ENCODE measurements around the gene ADAM11.

ADAM11 gene

DNA sequence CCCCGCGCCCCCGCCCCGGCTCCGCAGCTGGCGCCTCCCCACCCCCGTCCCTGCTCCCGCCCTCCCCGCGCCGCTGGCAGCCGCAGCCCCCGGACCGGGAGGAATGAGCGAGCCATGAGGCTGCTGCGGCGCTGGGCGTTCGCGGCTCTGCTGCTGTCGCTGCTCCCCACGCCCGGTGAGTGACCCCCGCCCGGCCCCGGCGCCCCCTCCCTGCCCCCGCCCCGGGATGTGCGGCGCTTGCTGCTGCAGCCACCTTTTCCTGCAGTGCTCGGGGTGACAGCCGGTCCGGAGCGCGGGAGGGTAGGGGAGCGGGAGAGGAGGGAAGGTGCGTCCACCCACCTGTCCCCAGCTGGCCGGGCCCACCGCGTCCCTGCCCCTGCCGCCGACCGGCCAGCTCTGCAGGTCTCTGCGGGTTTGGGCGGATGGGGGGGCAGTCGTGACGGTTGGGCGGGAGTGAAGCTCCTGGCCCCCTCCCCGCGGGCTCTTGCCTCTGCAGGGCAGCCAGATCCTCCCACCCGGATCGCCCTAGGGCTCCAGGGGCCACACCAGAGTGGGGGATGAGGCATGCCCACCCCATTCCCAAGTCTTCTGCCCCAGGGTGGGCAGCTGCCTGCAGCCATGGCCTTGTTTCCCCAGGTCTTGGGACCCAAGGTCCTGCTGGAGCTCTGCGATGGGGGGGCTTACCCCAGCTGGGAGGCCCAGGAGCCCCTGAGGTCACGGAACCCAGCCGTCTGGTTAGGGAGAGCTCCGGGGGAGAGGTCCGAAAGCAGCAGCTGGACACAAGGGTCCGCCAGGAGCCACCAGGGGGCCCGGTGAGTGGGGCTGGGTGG, 513 bp downstream of the ADAM11 start:
- no peak for DNase-seq

DNA sequence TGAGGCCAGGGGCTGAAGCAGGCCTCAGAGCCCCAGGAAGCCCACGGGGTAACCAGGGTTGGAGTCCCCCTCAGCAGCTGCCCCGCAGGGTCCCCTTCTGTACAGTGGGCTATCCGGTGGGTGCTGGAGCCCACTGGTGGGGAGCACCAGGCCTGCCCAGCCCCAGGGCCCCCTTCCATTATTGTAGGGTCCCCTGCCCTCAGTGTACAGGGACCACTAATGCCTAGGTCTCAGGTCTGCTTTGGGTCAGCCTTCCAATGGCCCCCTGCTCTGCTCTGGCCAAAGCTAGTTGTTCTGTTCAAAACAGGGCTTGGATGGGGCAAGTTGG, 1.1 kb downstream of the ADAM11 start:
- no peak for DNase-seq

DNA sequence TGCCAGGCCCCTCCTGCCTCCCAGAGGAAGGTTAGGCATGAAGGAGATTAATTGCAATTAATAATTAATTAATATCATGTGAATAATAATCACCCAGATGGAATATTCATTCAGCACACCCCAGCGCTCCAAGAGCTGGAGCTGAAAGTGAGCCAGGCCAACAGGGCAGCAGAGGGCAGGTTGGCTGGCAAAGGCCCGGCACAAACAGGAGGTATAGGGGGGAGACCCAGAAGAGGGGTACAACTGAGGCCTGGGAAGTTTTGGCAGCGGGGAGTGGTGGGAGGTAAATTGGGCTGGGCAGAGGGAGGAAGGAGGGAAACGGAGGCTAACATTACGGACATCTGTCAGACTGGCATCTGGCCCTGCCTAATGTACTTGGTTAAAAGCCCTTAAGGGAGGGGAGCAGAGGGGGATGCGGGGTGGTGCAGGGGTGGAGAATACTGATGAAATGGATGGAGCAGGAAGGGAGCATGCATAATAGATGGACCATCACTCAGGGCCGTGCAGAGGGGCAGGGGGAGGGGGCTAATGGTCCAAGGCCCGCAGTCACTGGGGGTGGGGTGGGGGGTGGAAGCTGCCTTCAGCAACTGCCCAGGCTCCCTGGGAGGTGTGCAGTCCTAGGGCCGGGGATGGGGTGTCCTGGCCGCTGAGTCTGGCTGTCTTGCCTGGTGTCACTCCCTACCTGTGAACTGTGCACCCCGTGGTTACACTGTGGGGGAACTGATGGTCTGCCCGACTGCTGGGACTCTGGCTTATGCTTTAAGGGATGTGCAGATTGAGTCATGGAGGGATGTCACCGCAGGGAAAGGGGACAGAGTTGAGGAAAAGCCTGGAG, 1.9 kb downstream of the ADAM11 start:
- no peak for DNase-seq

DNA sequence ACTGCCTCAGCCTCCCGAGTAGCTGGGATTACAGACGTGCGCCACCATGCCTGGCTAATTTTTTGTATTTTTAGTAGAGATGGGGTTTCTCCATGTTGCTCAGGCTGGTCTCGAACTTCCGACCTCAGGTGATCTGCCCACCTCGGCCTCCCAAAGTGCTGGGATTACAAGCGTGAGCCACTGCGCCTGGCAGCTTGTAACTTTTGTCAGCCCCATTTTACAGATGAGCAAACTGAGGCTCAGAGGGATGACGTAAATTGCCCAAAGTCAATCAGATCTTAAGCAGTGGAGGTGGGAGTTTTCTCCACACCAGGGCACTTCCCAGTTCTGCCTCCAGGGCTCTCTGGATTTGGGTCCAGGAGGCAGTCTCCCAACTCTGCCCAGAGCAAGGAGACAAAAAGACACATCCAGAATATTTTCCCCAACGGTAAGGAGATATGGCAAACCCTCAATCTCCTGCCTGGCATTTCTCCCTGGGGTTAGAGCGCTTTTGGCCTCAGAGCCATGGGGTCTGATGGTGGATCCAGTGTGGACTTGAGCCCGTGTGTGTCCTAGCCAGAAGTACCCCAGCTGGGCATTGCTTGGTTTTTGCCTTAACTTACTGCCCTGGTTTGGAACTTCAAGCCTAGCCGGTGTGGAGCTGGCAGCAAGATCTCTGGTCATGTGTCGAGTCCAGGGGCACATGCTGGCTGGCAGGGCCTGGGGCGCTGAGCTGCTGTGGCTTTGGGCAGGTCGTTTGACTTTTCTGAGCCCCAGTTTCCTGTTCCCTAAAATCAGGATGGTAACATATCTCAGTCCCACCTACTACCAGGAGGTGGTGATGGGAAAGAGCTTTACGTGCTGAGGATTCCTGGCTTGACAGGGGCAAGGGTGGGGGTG, 3.4 kb downstream of the ADAM11 start:
- DNase-seq, result no peak

DNA sequence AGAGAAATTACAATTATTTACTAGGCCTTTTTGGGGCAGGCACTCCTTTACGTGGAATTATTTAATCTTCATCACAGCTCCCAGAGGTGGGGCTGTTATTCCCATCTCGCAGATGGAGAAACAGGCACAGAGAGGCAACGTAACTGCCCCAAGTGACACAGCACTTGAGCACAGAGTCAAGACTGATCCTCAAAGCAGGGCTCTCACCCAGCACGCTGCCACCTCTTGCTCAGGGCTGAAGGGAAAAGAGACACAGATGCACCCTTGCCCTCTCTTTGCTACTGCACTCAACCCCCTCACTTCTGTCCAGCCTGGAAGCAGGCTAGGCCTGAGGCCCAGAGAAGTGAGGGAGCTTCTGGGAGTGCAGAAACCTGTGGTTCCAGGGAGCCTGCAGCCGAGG, 4.4 kb downstream of the ADAM11 start:
- no peak for DNase-seq

DNA sequence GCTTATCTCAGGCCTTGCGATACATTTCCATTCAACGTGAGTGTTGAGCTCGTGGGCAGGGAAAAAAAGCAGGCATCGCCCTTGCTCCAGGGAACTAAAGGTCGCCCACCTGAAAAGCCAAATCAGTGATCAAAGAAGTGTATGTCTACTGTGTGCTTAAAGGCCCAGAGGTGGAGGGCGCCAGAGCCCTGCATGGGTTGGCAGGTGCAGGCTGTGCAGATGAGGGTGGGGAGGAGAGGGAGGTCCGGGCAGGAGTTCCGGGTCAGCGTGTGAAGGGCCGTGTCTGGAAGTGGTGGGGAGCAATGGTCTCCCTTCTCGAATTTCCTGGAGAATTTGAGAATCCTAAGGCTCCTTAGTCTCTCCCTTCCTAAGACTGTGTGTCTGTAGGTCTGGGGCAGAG, 7.2 kb downstream of the ADAM11 start:
- no peak for DNase-seq

DNA sequence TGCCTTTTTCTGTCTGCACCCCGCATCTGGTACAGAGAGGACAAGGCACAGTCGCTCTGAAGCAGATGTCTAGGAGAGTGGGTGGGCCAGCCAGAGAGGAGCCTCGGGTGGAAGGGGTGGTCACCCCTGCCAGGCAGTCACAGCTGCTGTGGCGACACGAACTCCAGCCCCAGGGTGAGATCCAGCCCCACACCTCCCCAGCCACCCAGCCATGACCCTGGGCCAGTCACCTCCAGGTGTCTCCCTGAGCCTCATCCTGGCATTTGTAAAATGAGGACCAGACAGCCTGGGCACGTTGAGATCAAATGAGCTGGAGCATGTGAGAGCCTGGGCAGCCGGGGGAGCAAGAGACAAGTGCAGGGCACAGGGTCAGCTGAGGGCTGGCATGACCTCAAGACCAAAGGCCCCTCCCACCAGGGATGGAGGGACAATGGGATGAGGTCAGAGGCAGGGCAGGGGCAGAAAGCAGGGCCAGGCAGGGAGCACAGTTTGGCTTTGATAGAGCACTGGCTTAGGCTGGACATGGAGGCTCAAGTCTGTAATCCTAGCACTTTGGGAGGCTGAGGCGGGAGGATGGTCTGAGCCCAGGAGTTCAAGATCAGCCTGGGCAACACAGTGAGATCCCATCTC, 7.7 kb downstream of the ADAM11 start:
- no peak for DNase-seq

DNA sequence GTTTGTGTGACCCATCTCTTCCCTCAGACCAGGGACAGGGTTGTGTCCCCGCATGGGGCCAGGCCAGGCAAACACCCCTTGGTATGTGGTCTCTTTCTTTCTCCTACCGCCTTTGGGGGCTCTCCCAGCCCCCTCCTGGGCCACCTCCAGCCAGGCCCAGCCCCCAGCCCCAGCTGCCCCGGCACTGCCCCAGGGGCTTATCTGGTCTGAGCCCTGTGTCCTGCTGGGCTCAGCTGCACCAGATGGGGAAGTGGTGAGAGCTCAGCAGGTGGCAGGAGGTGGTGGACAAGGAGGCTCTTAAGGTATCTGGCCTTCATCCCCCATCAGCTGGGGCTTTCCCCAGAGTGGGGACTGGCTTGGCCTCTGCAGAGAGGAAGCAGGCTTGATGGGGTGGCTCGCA, 8.7 kb downstream of the ADAM11 start:
- DNase-seq, result no peak

DNA sequence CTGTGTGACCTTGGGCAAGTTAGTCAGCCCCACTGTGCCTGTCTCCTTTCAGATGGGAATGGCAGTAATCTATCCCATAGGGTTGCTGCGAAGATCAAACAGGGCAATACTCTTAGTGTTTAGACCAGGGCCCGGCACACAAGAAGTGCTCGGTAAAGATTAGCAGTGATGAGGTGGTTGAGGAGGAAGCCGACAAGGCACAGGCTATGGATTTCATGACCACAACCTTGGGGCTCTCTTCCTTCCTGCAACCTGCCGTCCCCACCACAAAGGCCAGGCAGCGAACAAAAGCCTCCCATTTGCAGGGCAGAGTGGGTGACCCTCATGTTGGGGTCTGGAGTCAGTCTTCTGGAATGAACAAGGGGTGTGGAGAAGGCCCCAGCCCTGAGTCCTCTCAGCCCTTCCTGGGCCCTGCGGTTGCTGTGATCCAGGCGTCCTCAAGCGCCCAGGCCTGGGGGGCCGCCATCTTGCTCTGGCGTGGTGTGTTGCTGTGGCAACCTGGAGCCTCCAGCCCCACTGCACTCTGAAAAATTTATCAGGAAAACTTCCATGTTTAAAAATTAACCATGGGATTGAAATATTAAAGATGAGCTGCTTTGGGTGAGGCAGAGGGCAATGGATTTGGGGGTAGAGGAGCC, 9.8 kb downstream of the ADAM11 start:
- DNase-seq, result no peak

DNA sequence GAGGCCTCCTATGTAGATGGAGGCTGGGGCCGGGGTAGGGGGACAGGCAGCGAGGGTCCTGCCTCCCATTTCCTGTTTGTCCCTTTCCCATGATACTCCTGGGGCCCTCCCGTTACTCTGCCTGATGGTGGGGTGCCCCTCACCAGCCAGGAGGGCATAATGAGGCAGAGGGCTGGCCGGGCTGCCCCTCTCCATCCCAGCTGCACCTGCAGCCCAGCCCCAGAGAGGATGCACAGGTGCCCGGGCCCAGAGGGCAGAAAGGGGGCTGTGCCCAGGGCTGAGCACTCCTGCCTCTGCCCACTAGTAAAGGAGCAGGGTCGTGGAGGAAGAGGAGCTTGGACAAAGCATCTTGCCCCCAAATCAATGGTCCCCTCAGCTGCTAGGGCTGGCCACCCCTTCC, 10.4 kb downstream of the ADAM11 start:
- DNase-seq, result no peak

DNA sequence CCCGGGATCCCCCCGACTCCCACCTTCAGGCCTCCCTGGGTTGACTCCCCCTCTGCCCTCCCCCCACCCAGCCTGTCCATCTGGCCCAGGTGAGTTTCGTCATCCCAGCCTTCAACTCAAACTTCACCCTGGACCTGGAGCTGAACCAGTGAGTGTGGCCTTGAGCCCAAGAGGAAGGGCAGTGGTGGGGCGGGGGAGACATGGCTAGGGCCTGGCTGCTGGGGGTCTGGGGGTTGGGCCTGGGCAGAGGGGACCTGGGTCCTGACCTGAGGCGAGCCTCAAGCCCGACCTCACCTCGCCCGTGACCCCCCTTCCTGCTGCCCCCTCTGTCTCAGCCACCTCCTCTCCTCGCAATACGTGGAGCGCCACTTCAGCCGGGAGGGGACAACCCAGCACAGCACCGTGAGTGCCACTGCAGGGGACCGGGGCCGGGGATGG, 10.9 kb downstream of the ADAM11 start:
- DNase-seq, result no peak

DNA sequence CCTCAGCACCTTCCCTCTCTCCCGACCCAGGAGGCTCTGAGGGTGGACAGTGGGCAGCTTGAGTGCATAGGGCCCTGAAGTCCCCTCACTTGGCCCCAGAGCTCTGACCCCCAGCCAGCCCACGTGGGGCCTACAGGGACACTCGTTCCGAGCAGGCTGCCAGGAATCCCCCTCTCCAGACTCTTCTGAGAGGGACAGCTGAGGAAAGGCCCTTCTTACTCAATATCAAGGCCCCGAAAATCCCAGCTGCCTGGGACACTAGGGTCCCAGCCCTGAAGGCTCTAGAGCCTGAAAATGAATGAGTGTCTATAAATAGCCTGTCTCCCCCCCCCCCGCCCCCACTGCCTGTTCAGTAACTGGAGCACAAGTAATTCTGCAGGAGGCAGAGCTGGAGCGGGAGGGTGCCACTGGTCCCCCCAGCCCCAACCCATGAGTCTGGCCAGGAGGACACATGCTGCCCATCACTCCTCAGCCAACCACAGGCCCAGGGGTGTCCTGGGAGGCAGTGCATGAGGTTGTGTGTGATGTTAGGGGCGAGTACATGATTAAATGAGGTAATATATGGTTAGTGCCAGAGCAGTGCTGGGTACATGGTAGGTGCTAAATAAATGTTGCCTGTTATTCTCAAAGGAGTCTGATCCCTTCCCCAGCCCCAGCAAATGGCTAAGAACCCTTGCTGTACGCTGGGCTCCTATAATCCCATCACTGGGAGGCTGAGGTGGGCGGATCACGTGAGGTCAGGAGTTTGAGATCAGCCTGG, 11.6 kb downstream of the ADAM11 start:
- DNase-seq, result no peak

DNA sequence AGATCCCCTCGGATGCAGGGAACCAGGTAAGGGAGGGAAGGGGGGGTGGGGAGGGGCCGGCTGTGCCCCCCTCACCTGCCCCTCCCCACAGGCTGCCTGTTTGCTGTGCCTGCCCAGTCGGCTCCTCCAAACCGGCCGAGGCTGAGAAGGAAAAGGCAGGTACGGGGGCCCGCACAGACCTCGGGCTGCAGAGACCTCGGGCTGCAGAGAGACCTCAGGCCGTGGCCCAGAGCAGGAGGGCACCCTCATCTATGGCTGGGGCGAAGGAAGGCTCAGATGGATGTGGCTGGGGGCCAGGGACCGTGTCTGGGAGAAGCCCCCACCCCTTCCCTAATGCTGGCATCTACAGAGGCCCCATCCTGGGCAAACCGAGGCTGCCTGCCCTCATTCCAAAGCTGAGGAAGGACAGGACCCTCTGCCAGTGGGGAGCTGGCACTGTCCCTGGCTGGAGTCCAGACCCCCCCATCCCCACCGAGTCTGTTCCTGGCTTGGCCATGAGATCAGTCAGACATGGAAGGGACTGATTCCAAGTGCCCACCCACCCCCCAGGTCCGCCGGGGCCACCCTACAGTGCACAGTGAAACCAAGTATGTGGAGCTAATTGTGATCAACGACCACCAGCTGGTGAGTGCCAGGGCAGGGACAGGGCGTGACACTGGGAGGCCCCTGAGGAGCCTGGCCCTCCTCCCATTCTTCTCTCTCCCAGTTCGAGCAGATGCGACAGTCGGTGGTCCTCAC, 13.7 kb downstream of the ADAM11 start:
- no peak for DNase-seq

DNA sequence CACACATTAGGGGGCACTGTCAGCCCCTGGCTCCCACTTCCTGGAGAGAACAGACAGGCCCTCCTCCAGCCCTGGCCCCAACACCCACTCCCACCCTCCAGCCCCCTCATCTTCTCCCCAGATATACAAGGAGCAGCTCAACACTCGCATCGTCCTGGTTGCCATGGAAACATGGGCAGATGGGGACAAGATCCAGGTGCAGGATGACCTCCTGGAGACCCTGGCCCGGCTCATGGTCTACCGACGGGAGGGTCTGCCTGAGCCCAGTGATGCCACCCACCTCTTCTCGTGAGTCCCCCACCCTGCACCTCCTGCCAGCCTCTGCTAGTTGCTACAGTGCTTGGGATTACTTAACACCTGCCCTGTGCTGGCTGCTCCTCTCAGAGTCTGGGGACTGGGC, 14.4 kb downstream of the ADAM11 start:
- DNase-seq, result no peak

DNA sequence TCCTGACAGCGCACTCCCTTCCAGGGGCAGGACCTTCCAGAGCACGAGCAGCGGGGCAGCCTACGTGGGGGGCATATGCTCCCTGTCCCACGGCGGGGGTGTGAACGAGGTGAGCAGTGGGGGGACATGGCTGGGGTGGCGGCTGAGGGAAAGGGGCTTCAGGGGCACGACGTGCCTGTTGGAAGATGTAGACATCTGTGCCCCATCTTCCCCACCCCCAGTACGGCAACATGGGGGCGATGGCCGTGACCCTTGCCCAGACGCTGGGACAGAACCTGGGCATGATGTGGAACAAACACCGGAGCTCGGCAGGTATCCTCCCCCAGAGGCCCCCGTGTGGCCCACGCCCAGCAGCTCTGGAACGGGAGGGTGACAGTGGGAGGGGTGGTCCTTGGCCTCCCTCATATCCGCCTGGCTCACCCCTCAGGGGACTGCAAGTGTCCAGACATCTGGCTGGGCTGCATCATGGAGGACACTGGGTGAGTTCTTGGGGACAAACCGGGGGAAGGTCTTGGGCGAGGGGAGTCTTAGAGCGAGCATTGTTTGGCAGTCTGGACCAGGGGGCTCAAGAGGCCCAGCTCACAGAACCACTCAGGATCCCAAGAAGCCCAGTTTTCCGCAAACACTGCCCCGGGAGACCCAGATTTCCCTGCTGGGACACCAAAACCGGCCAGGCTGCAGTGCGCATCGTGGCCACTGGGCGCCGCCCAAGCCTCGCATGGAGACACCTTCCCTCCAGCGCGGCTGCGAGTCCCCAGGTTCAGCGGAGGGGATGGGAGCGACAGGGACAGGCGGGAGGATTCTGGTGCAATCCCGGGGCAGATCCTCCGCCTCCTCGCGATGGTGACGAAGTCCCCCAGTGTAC, 15.7 kb downstream of the ADAM11 start:
- DNase-seq, result peak; percentile 66

DNA sequence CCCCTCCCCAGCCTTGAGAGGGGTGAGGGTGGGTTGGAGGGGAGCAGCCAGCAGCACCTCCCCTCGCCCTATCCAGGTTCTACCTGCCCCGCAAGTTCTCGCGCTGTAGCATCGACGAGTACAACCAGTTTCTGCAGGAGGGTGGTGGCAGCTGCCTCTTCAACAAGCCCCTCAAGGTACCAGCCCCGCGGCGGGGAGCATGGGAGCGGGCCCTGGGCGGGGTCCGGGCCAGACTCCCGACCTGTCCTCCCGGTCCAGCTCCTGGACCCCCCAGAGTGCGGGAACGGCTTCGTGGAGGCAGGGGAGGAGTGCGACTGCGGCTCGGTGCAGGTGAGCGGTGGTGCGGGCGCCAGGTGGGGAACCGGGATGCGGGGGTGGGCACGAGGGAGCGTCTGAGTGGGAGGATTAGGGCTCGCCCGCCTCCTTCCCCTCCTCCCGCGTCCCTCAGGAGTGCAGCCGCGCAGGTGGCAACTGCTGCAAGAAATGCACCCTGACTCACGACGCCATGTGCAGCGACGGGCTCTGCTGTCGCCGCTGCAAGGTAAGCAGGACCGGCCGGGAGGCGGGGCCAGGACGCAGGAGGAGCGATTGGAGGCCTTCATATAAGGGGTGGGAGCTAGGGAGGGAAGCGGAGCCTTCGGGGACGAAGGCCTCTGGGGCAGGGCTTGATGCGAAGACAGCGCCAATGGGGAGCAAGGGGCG, 16.5 kb downstream of the ADAM11 start:
- DNase-seq, result peak; percentile 95

DNA sequence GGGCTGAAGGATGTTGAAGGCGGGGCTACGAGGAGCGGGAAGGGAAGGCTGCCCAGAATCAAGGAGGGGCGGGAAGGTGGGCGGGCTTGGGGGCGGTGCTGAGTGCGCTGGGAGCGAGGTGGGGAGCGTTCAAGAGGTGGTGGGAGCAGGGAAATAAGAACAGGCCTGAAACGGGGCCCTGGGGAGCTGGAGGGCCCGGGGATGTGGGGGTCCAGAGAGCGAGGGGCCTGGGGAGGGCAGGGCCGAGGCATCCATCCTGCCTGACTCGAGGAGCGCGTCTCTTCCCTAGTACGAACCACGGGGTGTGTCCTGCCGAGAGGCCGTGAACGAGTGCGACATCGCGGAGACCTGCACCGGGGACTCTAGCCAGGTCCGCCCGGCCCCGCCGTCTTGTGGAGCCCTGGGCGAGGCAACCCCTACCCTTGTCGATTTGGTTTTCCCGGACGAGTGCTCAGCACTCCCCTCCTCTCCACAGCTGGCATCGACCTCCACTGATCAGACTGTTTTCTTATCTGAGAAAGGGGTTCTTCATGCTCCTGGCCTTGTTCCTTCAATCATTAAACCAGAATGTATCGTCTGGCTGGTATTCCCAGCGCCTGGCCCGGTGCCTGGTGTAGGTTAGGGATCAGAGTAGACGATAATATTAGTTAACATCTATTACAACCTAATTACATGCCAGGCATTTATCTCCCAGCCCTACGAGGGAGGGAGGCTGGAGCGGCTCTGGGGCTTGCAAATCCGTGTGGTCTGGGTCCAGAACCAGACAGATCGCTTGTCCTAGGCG, 17.2 kb downstream of the ADAM11 start:
- DNase-seq, result peak; percentile 12
